NB4 (cell line): Measurements from ENCODE around the gene TAS2R4.
"Not testable (repeated sequence)": the region's sequence is repeated elsewhere in the genome, so short reads cannot be mapped to it uniquely, and the experiment has no call there.

Experiments used
- DNase-seq: peaks from one replicate; pipeline ENCODE4 v3.0.0; 2010; ENCODE audit warnings: low read depth
- H3K4me3 ChIP-seq: one replicate; pipeline ENCODE4 v1.5.1; 2011; ENCODE audit warnings: mild to moderate bottlenecking, low read depth, low read length, moderate library complexity
- MYC ChIP-seq: IDR thresholded peaks from 2 replicates; pipeline ENCODE4 v1.6.1; 2011; ENCODE audit warnings: low read depth, low read length
- POLR2A ChIP-seq: IDR thresholded peaks from 2 replicates; pipeline ENCODE4 v1.6.1; 2011; ENCODE audit warnings: mild to moderate bottlenecking; ENCODE audit not compliant: insufficient read length; ENCODE audit errors: extremely low read depth
- TF ChIP-seq, protein P1 (sequence below): IDR thresholded peaks from one replicate; pipeline ENCODE4 v1.5.1; 2012; ENCODE audit warnings: low read depth, low read length
- TF ChIP-seq, protein P2 (sequence below): IDR thresholded peaks from 2 replicates; pipeline ENCODE4 v1.6.1; 2011; ENCODE audit warnings: low read depth, low read length

TAS2R4 gene

DNA sequence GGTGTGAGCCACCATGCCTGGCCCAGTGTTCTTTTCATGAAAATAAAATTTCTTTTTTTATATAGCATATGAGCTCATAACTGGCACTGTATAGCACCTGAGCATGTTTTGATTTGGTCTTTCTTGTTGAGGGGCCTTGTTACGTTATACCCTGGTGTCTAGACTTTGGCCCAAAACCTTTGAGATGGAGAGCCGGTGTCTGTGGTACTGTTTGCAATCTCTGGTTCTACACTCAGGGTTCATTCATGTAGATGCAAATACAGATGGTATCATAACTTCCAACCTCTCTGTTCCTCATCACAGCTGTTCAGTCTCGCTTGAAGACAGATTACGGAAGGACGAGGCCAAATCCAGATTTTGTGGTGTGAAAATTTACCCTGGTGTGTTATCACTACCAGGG, 13.4 kb downstream of the TAS2R4 start, which contains the start of gene TAS2R5:
TAS2R5 (plus strand) TSS at position 301 of the 400 bp plus-strand sequence. CDS start 145 bp downstream, outside the sequence.
- no peak for DNase-seq
- TF ChIP-seq, protein P1, sequence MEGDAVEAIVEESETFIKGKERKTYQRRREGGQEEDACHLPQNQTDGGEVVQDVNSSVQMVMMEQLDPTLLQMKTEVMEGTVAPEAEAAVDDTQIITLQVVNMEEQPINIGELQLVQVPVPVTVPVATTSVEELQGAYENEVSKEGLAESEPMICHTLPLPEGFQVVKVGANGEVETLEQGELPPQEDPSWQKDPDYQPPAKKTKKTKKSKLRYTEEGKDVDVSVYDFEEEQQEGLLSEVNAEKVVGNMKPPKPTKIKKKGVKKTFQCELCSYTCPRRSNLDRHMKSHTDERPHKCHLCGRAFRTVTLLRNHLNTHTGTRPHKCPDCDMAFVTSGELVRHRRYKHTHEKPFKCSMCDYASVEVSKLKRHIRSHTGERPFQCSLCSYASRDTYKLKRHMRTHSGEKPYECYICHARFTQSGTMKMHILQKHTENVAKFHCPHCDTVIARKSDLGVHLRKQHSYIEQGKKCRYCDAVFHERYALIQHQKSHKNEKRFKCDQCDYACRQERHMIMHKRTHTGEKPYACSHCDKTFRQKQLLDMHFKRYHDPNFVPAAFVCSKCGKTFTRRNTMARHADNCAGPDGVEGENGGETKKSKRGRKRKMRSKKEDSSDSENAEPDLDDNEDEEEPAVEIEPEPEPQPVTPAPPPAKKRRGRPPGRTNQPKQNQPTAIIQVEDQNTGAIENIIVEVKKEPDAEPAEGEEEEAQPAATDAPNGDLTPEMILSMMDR: no peak
- TF ChIP-seq POLR2A (no peak), MYC (no peak)
- TF ChIP-seq, protein P2, sequence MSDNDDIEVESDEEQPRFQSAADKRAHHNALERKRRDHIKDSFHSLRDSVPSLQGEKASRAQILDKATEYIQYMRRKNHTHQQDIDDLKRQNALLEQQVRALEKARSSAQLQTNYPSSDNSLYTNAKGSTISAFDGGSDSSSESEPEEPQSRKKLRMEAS: no peak
- no peak within 1 kb of the TSS for H3K4me3 ChIP-seq

DNA sequence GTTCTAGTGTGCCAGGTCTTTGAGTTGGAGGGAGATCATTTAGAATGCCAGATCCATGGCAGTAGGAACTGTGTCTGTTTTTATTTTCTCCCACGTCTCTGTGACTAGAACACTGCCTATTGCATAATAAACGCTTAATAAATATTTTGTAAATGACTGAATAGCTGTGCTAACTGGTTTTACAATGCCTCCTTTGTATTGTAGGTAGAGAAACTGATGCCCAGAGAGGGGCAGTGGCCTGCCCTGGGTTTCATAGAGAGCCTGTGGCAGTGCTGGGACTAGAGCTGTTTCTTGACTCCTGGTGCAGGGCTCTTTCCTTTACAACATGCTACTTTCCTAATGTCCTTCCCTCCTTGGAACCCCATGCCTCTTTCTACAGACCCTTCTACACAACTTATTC, 16.1 kb downstream of the TAS2R4 start:
- no peak for TF ChIP-seq POLR2A
- TF ChIP-seq, protein P1: no peak
- no peak for TF ChIP-seq MYC
- TF ChIP-seq, protein P2: no peak
- no peak for DNase-seq
- no peak overlapping the region for H3K4me3 ChIP-seq

DNA sequence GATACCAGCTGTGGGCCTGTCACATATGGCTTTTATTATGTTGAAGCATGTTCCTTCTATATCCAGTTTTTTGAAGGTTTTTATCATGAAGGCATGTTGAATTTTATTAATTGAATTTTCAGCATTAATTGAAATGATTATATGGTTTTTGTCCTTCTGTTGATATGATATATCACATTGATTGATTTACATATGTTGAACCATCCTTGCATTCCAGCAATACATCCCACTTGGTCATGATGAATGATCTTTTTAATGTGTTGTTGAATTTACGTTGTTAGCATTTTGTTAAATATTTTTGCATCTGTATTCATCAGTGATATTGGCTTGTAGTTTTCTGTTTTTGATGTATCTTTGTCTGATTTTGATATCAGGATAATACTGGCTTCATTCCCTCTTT, 43.6 kb downstream of the TAS2R4 start:
- TF ChIP-seq, protein P1: no peak
- TF ChIP-seq MYC: no peak
- no peak for TF ChIP-seq POLR2A
- TF ChIP-seq, protein P2: no peak
- DNase-seq: no peak
- no peak overlapping the region for H3K4me3 ChIP-seq

DNA sequence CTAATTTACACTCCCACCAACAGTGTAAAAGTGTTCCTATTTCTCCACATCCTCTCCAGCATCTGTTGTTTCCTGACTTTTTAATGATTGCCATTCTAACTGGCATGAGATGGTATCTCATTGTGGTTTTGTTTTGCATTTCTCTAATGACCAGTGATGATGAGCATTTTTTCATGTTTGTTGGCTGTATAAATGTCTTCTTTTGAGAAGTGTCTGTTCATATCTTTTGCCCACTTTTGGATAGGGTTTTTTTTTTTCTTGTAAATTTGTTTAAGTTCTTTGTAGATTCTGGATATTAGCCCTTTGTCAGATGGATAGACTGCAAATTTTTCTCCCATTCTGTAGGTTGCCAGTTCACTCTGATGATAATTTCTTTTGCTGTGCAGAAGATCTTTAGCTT, 46.0 kb downstream of the TAS2R4 start:
- DNase-seq, H3K4me3 ChIP-seq: not testable (repeated sequence)
